Measurements from ENCODE around the gene P2RY8.
"Not testable (repeated sequence)": the region's sequence is repeated elsewhere in the genome, so short reads cannot be mapped to it uniquely, and the experiment has no call there.

The P2RY8 gene

GRCh38 chrX:1462596-1463251 is 74.3 kb downstream of the P2RY8 start:
- DNase-seq: no peak

- DNase-seq: no peak
These were observed 74.9 kb downstream of the P2RY8 start for GRCh38 chrX:1462110-1462509.

GRCh38 chrX:1455948-1456280 is 81.1 kb downstream of the P2RY8 start:
- no peak for DNase-seq

- no peak for DNase-seq
These were observed 82.8 kb downstream of the P2RY8 start for GRCh38 chrX:1453951-1454785.

- no peak for DNase-seq
These were observed 83.6 kb downstream of the P2RY8 start for GRCh38 chrX:1453395-1453783.

GRCh38 chrX:1452516-1453394 is 84.2 kb downstream of the P2RY8 start, which contains the start of gene ASMTL:
TSS of gene ASMTL (minus strand) at chrX:1452909. CDS start at chrX:1452840, 69 bp downstream.
- DNase-seq: no peak

GRCh38 chrX:1451661-1452515 is 85.1 kb downstream of the P2RY8 start:
- no peak for DNase-seq

- DNase-seq: no peak
These were observed 85.7 kb downstream of the P2RY8 start for GRCh38 chrX:1451251-1451660.

GRCh38 chrX:1450361-1451161 is 86.4 kb downstream of the P2RY8 start:
- DNase-seq: no peak

GRCh38 chrX:1449823-1450149 is 87.2 kb downstream of the P2RY8 start:
- DNase-seq: no peak

GRCh38 chrX:1449036-1449822 is 87.8 kb downstream of the P2RY8 start:
- DNase-seq: no peak

- DNase-seq: not testable (repeated sequence)
These were observed 88.4 kb downstream of the P2RY8 start for GRCh38 chrX:1448573-1449001.

GRCh38 chrX:1447969-1448572 is 88.9 kb downstream of the P2RY8 start:
- not testable (repeated sequence) for DNase-seq

GRCh38 chrX:1446984-1447968 is 89.7 kb downstream of the P2RY8 start:
- not testable (repeated sequence) for DNase-seq

- DNase-seq: no peak
These were observed 92.2 kb downstream of the P2RY8 start for GRCh38 chrX:1444561-1445500.

- DNase-seq: no peak
These were observed 93.4 kb downstream of the P2RY8 start for GRCh38 chrX:1443496-1444075.

- no peak for DNase-seq
These were observed 94.1 kb downstream of the P2RY8 start for GRCh38 chrX:1442724-1443367.
